D721Med (cell line): ENCODE data around the gene TMEM200B.

ENCODE experiments used
- DNase-seq: peaks from one replicate; pipeline ENCODE4 v3.0.0; 2011; ENCODE audit warnings: low spot score; ENCODE audit not compliant: insufficient read length
- FAIRE-seq: peaks from 2 replicates; lab custom pipeline; 2011; peaks lifted over from hg19 to GRCh38; lab: Jason Lieb, UNC
- CTCF ChIP-seq: IDR thresholded peaks from 2 replicates; pipeline ENCODE4 v1.5.1; 2012; ENCODE audit warnings: mild to moderate bottlenecking, control low read depth; ENCODE audit not compliant: insufficient read depth; ENCODE audit errors: missing control alignments

TMEM200B gene

GRCh38 chr1:29164588-29164987, 40.9 kb upstream of the TMEM200B start:
- no peak for TF ChIP-seq CTCF
- FAIRE-seq (no peak), DNase-seq (no peak)

GRCh38 chr1:29162476-29163138, 38.9 kb upstream of the TMEM200B start:
- no peak for TF ChIP-seq CTCF
- no peak for FAIRE-seq
- DNase-seq = no peak

GRCh38 chr1:29162025-29162424, 38.3 kb upstream of the TMEM200B start:
- TF ChIP-seq CTCF = no peak
- no peak for FAIRE-seq
- DNase-seq = no peak

GRCh38 chr1:29159773-29160172, 36.1 kb upstream of the TMEM200B start:
- no peak for FAIRE-seq
- no peak for DNase-seq
- no peak for TF ChIP-seq CTCF

GRCh38 chr1:29157269-29157601, 33.5 kb upstream of the TMEM200B start:
- FAIRE-seq = no peak
- no peak for DNase-seq
- TF ChIP-seq CTCF = no peak

GRCh38 chr1:29156543-29157268, 33.0 kb upstream of the TMEM200B start:
- FAIRE-seq (no peak), DNase-seq (no peak)
- no peak for TF ChIP-seq CTCF
